Measurements from ENCODE around the gene NPTN. TPM values are rescaled to one million over a fixed set of nuclear protein-coding genes. Genes with fewer than 3 reads are reported as not detected.

Gene NPTN
- polyA plus RNA-seq, 3 donors, result 86.5 to 137 (median 88.0) TPM

- peaks cover 10 to 14% (median 13%) of the 10 kb centered on the region in 3 donors for H3K27me3 Mint-ChIP-seq (ENCODE audit: low read depth in 3 of 3)
- no peak overlapping the region for H3K27ac ChIP-seq (ENCODE audit: low read depth in 1 of 2, low read length in 2 of 2)
- no peak overlapping the region for H3K4me2 ChIP-seq (replicated peaks; ENCODE audit: extremely low read depth, low read length, poor library complexity, severe bottlenecking)
- no peaks in the 10 kb centered on the region for H4K20me1 ChIP-seq (ENCODE audit: insufficient read depth, low read length)
- no peaks in the 10 kb centered on the region for H3K36me3 Mint-ChIP-seq
- no peak for DNase-seq
- H2AFZ ChIP-seq (ENCODE audit: insufficient read depth, low read depth, low read length, poor library complexity, severe bottlenecking), result no peak overlapping the region
- peaks cover 2 to 23% (median 12%) of the 10 kb centered on the region in 7 donors for H3K9me3 Mint-ChIP-seq
- WGBS (ENCODE audit: insufficient coverage), result no CpG with 5 or more reads among the region's 1 CpG
- H3K4me1 ChIP-seq (ENCODE audit: control insufficient read depth in 1 of 2, insufficient read depth in 2 of 2, low read length in 2 of 2), result peaks cover 25 to 29% of the 10 kb centered on the region in 2 donors
- H3K79me2 ChIP-seq (ENCODE audit: insufficient read depth, low read length), result no peaks in the 10 kb centered on the region
- intact Hi-C loops (cut with micrococcal nuclease), result no loop called here
- H3K4me1 Mint-ChIP-seq, result peaks cover 30% of the 10 kb centered on the region
- no peak overlapping the region for H3K27ac Mint-ChIP-seq
- H3K9me3 ChIP-seq (replicated peaks in 1 of 2; ENCODE audit: control insufficient read depth in 1 of 2, insufficient read depth in 1 of 2, low read length in 2 of 2), result peaks cover 0 to 10% of the 10 kb centered on the region in 2 donors
- H3K4me3 ChIP-seq (replicated peaks in 1 of 3; ENCODE audit: low read depth in 2 of 3, low read length in 3 of 3), result no peak overlapping the region
- H3K9ac ChIP-seq (ENCODE audit: insufficient read depth, low read length, poor library complexity, severe bottlenecking), result no peak overlapping the region
- no peak overlapping the region for H3K4me3 Mint-ChIP-seq
- no peak for TF ChIP-seq CTCF (IDR thresholded peaks at IDR 0.05)
- H3K36me3 ChIP-seq (replicated peaks in 1 of 2; ENCODE audit: control insufficient read depth in 1 of 2, insufficient read depth in 2 of 2, low read length in 2 of 2), result no peaks in the 10 kb centered on the region
- H3K27me3 ChIP-seq (ENCODE audit: control insufficient read depth in 2 of 2, insufficient read depth in 2 of 2, low read length in 2 of 2), result peaks cover 8 to 14% of the 10 kb centered on the region in 2 donors
Measured at GRCh38 chr15:73522011-73522410, 111.2 kb downstream of the NPTN start.

- H3K36me3 Mint-ChIP-seq, result no peaks in the 10 kb centered on the region
- no peaks in the 10 kb centered on the region for H3K79me2 ChIP-seq (ENCODE audit: insufficient read depth, low read length)
- no peaks in the 10 kb centered on the region for H3K27me3 ChIP-seq (ENCODE audit: control insufficient read depth in 2 of 2, insufficient read depth in 2 of 2, low read length in 2 of 2)
- peak overlapping the region in 1 of 7 donors; percentile 13 for H3K27ac Mint-ChIP-seq
- no peak overlapping the region for H2AFZ ChIP-seq (ENCODE audit: insufficient read depth, low read depth, low read length, poor library complexity, severe bottlenecking)
- H3K4me2 ChIP-seq (replicated peaks; ENCODE audit: extremely low read depth, low read length, poor library complexity, severe bottlenecking), result peak overlapping the region; percentile 37
- peak overlapping the region in 1 of 2 donors; percentile 54 for H3K4me3 Mint-ChIP-seq
- intact Hi-C loops (cut with micrococcal nuclease), result no loop called here
- DNase-seq, result no peak
- peaks cover 30% of the 10 kb centered on the region for H3K4me1 Mint-ChIP-seq
- peaks cover 3 to 26% (median 17%) of the 10 kb centered on the region in 7 donors for H3K9me3 Mint-ChIP-seq
- peak overlapping the region in 1 of 3 experiments; percentile 24 for H3K4me3 ChIP-seq (replicated peaks in 1 of 3; ENCODE audit: low read depth in 2 of 3, low read length in 3 of 3)
- H3K27me3 Mint-ChIP-seq (ENCODE audit: low read depth in 3 of 3), result peaks cover 0 to 2% (median 0%) of the 10 kb centered on the region in 3 donors
- TF ChIP-seq CTCF (IDR thresholded peaks at IDR 0.05), result no peak
- no peaks in the 10 kb centered on the region for H3K36me3 ChIP-seq (replicated peaks in 1 of 2; ENCODE audit: control insufficient read depth in 1 of 2, insufficient read depth in 2 of 2, low read length in 2 of 2)
- peaks cover 25 to 29% of the 10 kb centered on the region in 2 donors for H3K4me1 ChIP-seq (ENCODE audit: control insufficient read depth in 1 of 2, insufficient read depth in 2 of 2, low read length in 2 of 2)
- H3K9ac ChIP-seq (ENCODE audit: insufficient read depth, low read length, poor library complexity, severe bottlenecking), result no peak overlapping the region
- peaks cover 0 to 10% of the 10 kb centered on the region in 2 donors for H3K9me3 ChIP-seq (replicated peaks in 1 of 2; ENCODE audit: control insufficient read depth in 1 of 2, insufficient read depth in 1 of 2, low read length in 2 of 2)
- peak overlapping the region in 1 of 2 donors; percentile 23 for H3K27ac ChIP-seq (ENCODE audit: low read depth in 1 of 2, low read length in 2 of 2)
- H4K20me1 ChIP-seq (ENCODE audit: insufficient read depth, low read length), result no peaks in the 10 kb centered on the region
- no CpG with 5 or more reads among the region's 5 CpGs for WGBS (ENCODE audit: insufficient coverage)
Measured at GRCh38 chr15:73518876-73519733, 114.1 kb downstream of the NPTN start.

Data from CD14-positive monocyte (primary cell).